HepG2 (cell line): ENCODE results near the gene ALDOA. TPM values are rescaled to one million over a fixed set of nuclear protein-coding genes. Genes with fewer than 3 reads are reported as not detected.

Experiments
- CHCHD3 ChIP-seq: sonication (generic); formaldehyde crosslinking; IDR thresholded peaks from 2 replicates; pipeline ENCODE4 v1.8.0; 2022; ENCODE audit warnings: mild to moderate bottlenecking, missing genetic modification reagents, moderate library complexity
- EHMT2 ChIP-seq: fragments of 200-600 bp; sonication (generic); IDR thresholded peaks from 2 replicates; pipeline ENCODE4 v1.7.0; 2017; ENCODE audit warnings: antibody characterized with exemption, low read depth, low read length, borderline replicate concordance
- FOXK1 ChIP-seq: sonication (generic); formaldehyde crosslinking; IDR thresholded peaks from 2 replicates; pipeline ENCODE4 v1.4.0; 2020; ENCODE audit warnings: low read depth, missing genetic modification reagents, borderline replicate concordance
- GFI1 ChIP-seq: sonication (generic); formaldehyde crosslinking; IDR thresholded peaks from 2 replicates; pipeline ENCODE4 v1.5.0; 2020; ENCODE audit warnings: missing genetic modification reagents, mild to moderate bottlenecking, borderline replicate concordance
- HDAC2 ChIP-seq: sonication (generic); formaldehyde crosslinking; IDR thresholded peaks from 2 replicates; pipeline ENCODE4 v1.4.0; 2020; ENCODE audit warnings: missing genetic modification reagents
- MAFF ChIP-seq: IDR thresholded peaks from 2 replicates; pipeline ENCODE4 v1.6.1; 2011; ENCODE audit warnings: low read depth, low read length, improper control_type of control experiment
- NFATC3 ChIP-seq: sonication (generic); formaldehyde crosslinking; IDR thresholded peaks from 2 replicates; pipeline ENCODE4 v1.5.1; 2020; ENCODE audit warnings: mild to moderate bottlenecking, missing genetic modification reagents
- PHF20 ChIP-seq: sonication (generic); formaldehyde crosslinking; IDR thresholded peaks from 2 replicates; pipeline ENCODE4 v1.5.0; 2020; ENCODE audit warnings: mild to moderate bottlenecking, missing genetic modification reagents
- RNF2 ChIP-seq: fragments of 450-650 bp; conservative IDR thresholded peaks from 2 replicates; pipeline ENCODE4 v1.6.1; 2016; ENCODE audit warnings: low read depth
- SKIL ChIP-seq: sonication (generic); formaldehyde crosslinking; IDR thresholded peaks from 2 replicates; pipeline ENCODE4 v1.8.0; 2022; ENCODE audit warnings: missing genetic modification reagents, mild to moderate bottlenecking, moderate library complexity, borderline replicate concordance
- SNAPC4 ChIP-seq: sonication (generic); formaldehyde crosslinking; IDR thresholded peaks from 2 replicates; pipeline ENCODE4 v1.4.0; 2020; ENCODE audit warnings: mild to moderate bottlenecking, missing genetic modification reagents
- ZNF101 ChIP-seq: sonication (generic); formaldehyde crosslinking; IDR thresholded peaks from 2 replicates; pipeline ENCODE4 v1.4.0; 2020; ENCODE audit warnings: mild to moderate bottlenecking, low read depth, missing genetic modification reagents, borderline replicate concordance
- ZNF251 ChIP-seq: sonication (generic); formaldehyde crosslinking; IDR thresholded peaks from 2 replicates; pipeline ENCODE4 v1.9.0; 2021; ENCODE audit warnings: mild to moderate bottlenecking, missing genetic modification reagents
- ZNF260 ChIP-seq: sonication (generic); formaldehyde crosslinking; IDR thresholded peaks from 2 replicates; pipeline ENCODE4 v1.4.0; 2020; ENCODE audit warnings: missing genetic modification reagents, low read depth, mild to moderate bottlenecking, borderline replicate concordance
- ZNF383 ChIP-seq: sonication (generic); formaldehyde crosslinking; IDR thresholded peaks from 2 replicates; pipeline ENCODE4 v1.4.0; 2020; ENCODE audit warnings: missing genetic modification reagents, mild to moderate bottlenecking, borderline replicate concordance
- ZNF446 ChIP-seq: sonication (generic); formaldehyde crosslinking; IDR thresholded peaks from 2 replicates; pipeline ENCODE4 v1.5.0; 2020; ENCODE audit warnings: mild to moderate bottlenecking, missing genetic modification reagents
- ZNF644 ChIP-seq: IDR thresholded peaks from 2 replicates; pipeline ENCODE4 v1.6.1; 2016; ENCODE audit warnings: low read depth
- ZNF770 ChIP-seq: sonication (generic); formaldehyde crosslinking; IDR thresholded peaks from 2 replicates; pipeline ENCODE4 v1.5.0; 2020; ENCODE audit warnings: mild to moderate bottlenecking, missing genetic modification reagents
- polyA plus RNA-seq, 8 experiments: library from polyadenylated mRNA; depleted of rRNA in 3 of 8; stranded (reverse) in 7 of 8; unstranded in 1 of 8; fragments of >200 nt; fragmentation: Illumina TruSeq in 4 of 8; extraction: Trizol in 4 of 8; gene quantifications; 2 replicates each; pipeline versions ENCODE4 v1.2.1 to v1.2.3, GENCODE V29; 2011 to 2016; ENCODE audit warnings: low read depth in 4 of 8, missing spikeins in 1 of 8, mixed read lengths in 1 of 8; ENCODE audit not compliant: insufficient read depth in 1 of 8
- total RNA-seq, 5 experiments: library from RNA; depleted of rRNA; stranded (reverse); fragments of >200 nt; fragmentation: Illumina TruSeq; extraction: Trizol; gene quantifications; 2 replicates each; pipeline ENCODE4 v1.2.3, GENCODE V29; 2016; ENCODE audit warnings: low read depth in 1 of 5

ALDOA gene
- total and polyA plus RNA-seq, 2 of the 13 experiments (the other 11 are each of a cell fraction or from before 2014, with no cell fraction given), result 925 to 1,884 TPM

GRCh38 chr16:30063893-30064728, 1.4 kb upstream of the ALDOA start (continued):
- TF ChIP-seq SNAPC4 (CRISPR knock-in tag) (peak; percentile 69; the same call in 1 of the 2 replicates), ZNF383 (CRISPR knock-in tag) (no peak), ZNF446 (CRISPR knock-in tag) (no peak), ZNF251 (CRISPR knock-in tag) (no peak), HDAC2 (CRISPR knock-in tag) (no peak; the same call in 1 of the 2 replicates), GFI1 (CRISPR knock-in tag) (0 out of 2 replicates have a peak, but pooled peaks have one; percentile 42), ZNF260 (CRISPR knock-in tag) (no peak), MAFF (no peak), PHF20 (CRISPR knock-in tag) (peak; percentile 42; the same call in 1 of the 2 replicates), EHMT2 (no peak), RNF2 (no peak), ZNF101 (peak; percentile 12), FOXK1 (CRISPR knock-in tag) (no peak), ZNF644 (CRISPR knock-in tag) (no peak), NFATC3 (CRISPR knock-in tag) (no peak), CHCHD3 (peak; percentile 83; the same call in 1 of the 2 replicates), SKIL (CRISPR knock-in tag) (no peak), ZNF770 (CRISPR knock-in tag) (0 out of 2 replicates have a peak, but pooled peaks have one; percentile 43)
